ENCODE results near the gene CFAP97D2.

DNA sequence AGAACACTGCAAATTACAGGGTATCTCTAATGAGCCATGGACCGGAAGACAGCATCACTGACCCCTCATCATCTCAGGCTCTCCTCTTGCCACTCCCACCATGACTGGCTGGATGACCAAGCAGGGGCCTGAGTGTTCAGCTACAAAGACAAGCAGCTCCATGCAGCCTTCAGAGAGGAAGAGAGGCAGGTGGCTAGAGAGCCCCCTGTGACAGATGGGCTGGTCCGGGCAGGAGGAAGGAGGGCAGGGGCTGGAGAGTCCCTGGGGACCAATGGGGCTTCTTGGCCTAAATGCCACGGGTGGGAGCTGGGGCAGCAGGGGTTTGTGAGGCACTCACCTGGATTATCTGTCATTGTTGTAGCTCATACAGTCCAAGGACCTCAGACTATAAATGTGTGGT is 33.8 kb upstream of the CFAP97D2 start:
- TF ChIP-seq, protein P1, sequence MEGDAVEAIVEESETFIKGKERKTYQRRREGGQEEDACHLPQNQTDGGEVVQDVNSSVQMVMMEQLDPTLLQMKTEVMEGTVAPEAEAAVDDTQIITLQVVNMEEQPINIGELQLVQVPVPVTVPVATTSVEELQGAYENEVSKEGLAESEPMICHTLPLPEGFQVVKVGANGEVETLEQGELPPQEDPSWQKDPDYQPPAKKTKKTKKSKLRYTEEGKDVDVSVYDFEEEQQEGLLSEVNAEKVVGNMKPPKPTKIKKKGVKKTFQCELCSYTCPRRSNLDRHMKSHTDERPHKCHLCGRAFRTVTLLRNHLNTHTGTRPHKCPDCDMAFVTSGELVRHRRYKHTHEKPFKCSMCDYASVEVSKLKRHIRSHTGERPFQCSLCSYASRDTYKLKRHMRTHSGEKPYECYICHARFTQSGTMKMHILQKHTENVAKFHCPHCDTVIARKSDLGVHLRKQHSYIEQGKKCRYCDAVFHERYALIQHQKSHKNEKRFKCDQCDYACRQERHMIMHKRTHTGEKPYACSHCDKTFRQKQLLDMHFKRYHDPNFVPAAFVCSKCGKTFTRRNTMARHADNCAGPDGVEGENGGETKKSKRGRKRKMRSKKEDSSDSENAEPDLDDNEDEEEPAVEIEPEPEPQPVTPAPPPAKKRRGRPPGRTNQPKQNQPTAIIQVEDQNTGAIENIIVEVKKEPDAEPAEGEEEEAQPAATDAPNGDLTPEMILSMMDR (IDR thresholded peaks at IDR 0.05) = no peak
- TF ChIP-seq POLR2AphosphoS5 (IDR thresholded peaks at IDR 0.05; ENCODE audit: insufficient read depth in 1 of 2, low read depth in 1 of 2) (no peak), POLR2A (IDR thresholded peaks at IDR 0.05) (no peak)

All from vagina (tissue), 2 donors.